Hematopoietic multipotent progenitor cell treated with erythropoietin and hydrocortisone succinate and interleukin-3 and kit ligand, for 6 days (in vitro differentiated cells): ENCODE data around the gene HLA-F.

ENCODE experiments used
- DNase-seq: peaks from one replicate; pipeline ENCODE4 v3.0.0-alpha.2; 2015

Gene HLA-F

GRCh38 chr6:29764422-29765196, 41.4 kb downstream of the HLA-F start:
- no peak for DNase-seq

- no peak for DNase-seq
Observed at GRCh38 chr6:29769336-29769735, 46.1 kb downstream of the HLA-F start.

- DNase-seq, result no peak
Observed at GRCh38 chr6:29770306-29770705, 47.1 kb downstream of the HLA-F start.

- no peak for DNase-seq
Observed at GRCh38 chr6:29776684-29777083, 53.5 kb downstream of the HLA-F start.
